ENCODE results near the gene CNTF. TPM values are rescaled to one million over a fixed set of nuclear protein-coding genes. Genes with fewer than 3 reads are reported as not detected.

The CNTF gene
- total RNA-seq, 2 donors from 2014 or later = 4.7 to 5.3 TPM

DNA sequence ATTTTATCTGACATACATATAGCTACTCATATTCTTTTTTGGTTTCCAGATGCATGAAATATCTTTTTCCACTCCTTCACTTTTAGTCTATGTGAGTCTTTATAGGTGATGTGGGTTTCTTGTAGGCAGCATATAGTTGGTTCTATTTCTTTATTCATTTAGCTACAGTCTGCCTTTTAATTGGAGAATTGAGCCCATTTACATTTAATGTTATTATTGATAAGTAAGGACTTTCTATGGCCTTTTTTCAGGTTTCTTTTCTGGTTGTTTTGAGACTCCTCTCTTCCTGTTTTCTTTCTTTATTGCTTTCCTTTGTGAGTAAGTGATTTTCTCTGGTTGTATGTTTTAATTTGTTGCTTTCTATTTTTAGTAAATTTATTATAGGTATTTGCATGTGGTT lies 27.2 kb downstream of the CNTF start:
- H3K36me3 ChIP-seq = no peaks in the 10 kb centered on the region
- H3K9me3 ChIP-seq = no peaks in the 10 kb centered on the region
- TF ChIP-seq, protein P1, sequence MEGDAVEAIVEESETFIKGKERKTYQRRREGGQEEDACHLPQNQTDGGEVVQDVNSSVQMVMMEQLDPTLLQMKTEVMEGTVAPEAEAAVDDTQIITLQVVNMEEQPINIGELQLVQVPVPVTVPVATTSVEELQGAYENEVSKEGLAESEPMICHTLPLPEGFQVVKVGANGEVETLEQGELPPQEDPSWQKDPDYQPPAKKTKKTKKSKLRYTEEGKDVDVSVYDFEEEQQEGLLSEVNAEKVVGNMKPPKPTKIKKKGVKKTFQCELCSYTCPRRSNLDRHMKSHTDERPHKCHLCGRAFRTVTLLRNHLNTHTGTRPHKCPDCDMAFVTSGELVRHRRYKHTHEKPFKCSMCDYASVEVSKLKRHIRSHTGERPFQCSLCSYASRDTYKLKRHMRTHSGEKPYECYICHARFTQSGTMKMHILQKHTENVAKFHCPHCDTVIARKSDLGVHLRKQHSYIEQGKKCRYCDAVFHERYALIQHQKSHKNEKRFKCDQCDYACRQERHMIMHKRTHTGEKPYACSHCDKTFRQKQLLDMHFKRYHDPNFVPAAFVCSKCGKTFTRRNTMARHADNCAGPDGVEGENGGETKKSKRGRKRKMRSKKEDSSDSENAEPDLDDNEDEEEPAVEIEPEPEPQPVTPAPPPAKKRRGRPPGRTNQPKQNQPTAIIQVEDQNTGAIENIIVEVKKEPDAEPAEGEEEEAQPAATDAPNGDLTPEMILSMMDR (IDR thresholded peaks at IDR 0.05) = no peak
- ATAC-seq (ENCODE audit: insufficient number of reproducible peaks, low FRiP score, low read depth) (no peak), DNase-seq (ENCODE audit: low spot score) (no peak)
- peaks cover 0 to 10% of the 10 kb centered on the region in 2 donors for H3K4me1 ChIP-seq (ENCODE audit: control insufficient read depth in 1 of 2, low read depth in 2 of 2)
- H3K27me3 ChIP-seq (replicated peaks; ENCODE audit: insufficient read depth) = no peaks in the 10 kb centered on the region
- H3K4me3 ChIP-seq = no peak overlapping the region
- H3K27ac ChIP-seq = no peak overlapping the region

DNA sequence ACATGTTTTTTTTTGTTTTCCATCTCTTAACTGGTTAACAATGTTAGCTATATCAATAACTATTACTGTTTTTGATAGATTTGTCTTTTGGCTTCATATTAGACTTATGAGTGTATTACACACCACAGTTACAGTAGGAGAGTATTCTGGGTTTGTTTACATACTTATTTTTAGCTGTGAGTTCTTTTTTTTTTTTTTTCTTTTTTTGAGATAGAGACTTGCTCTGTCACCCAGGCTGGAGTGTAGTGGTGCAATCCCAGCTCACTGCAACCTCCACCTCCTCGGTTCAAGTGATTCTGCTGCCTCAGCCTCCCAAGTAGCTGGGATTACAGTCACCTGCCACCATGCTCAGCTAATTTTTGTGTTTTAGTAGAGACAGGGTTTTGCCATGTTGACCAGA lies 28.0 kb downstream of the CNTF start:
- no peaks in the 10 kb centered on the region for H3K36me3 ChIP-seq
- no peak overlapping the region for H3K4me3 ChIP-seq
- TF ChIP-seq, protein P1 (IDR thresholded peaks at IDR 0.05) = no peak
- no peaks in the 10 kb centered on the region for H3K9me3 ChIP-seq
- peaks cover 0 to 10% of the 10 kb centered on the region in 2 donors for H3K4me1 ChIP-seq (ENCODE audit: control insufficient read depth in 1 of 2, low read depth in 2 of 2)
- no peak overlapping the region for H3K27ac ChIP-seq
- no peak for ATAC-seq (ENCODE audit: insufficient number of reproducible peaks, low FRiP score, low read depth)
- DNase-seq (ENCODE audit: low spot score) = no peak
- no peaks in the 10 kb centered on the region for H3K27me3 ChIP-seq (replicated peaks; ENCODE audit: insufficient read depth)

DNA sequence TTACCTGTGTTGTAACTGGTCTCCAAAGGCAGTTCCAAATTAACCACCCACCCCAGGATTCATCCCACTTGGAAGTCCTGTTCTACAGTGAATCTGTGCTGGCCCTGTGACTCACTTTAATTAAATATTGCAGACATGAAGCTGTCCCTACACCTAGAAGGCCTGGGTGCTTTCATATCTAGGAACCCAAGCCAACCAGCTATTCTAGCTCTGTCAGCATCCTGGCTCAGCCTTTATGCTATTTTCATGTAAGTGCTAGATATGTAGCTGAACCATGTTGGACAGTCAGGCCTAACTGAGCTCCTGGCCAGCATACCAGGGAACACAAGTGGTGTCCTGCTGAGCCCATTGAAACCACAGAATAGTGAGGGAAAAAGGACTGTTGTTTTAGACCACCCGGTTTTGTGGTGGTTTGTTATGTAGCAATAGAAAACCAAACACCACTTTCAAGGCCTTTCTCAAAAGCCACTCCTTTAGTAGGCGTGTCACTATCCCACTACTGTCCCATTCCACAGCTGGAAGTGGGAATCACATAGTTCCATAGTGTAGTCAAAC lies 30.3 kb downstream of the CNTF start:
- no peaks in the 10 kb centered on the region for H3K27me3 ChIP-seq (replicated peaks; ENCODE audit: insufficient read depth)
- ATAC-seq (ENCODE audit: insufficient number of reproducible peaks, low FRiP score, low read depth) (no peak), DNase-seq (ENCODE audit: low spot score) (no peak)
- H3K36me3 ChIP-seq = no peaks in the 10 kb centered on the region
- H3K27ac ChIP-seq = no peak overlapping the region
- no peaks in the 10 kb centered on the region for H3K9me3 ChIP-seq
- H3K4me3 ChIP-seq = no peak overlapping the region
- peaks cover 0 to 10% of the 10 kb centered on the region in 2 donors for H3K4me1 ChIP-seq (ENCODE audit: control insufficient read depth in 1 of 2, low read depth in 2 of 2)
- TF ChIP-seq, protein P1 (IDR thresholded peaks at IDR 0.05) = no peak

DNA sequence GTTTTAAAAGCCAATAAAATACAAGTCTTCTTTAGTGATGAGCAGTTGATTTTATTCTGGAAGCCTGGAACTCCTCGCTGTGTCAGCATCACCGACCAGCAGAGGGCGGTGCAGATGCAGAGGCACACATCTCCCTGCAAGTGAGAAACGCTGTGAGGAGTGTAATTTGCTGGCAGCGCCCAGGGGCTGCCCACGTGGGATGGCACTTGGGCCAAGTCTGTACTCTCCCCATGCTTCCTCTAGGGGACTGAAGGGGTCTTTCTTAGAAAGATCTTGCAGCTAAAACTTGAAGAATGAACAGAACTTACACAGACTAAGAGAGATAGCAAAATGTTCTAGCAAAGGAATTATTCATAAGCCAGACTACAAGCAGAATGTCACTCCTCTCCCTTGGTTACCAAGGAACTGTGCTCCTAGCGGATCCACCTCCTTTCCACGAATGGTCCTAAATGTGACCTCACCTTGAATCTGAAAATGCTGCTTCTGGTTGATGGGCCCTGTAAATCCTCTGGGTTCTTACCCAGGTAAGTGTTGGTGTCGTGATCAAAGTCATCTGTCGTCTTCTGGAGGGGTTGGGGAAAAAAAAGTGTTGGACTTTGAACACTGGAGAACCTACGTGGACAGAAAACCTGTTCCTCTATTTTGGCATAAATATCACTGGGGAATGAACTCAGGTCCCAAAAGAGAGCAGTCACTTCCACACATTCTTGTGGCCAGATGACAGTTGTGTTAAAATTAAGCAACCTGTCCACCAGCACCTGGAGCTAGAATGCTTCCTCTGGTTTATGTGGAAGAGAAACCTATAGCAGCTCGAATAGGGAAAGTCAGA lies 31.8 kb downstream of the CNTF start:
- DNase-seq (ENCODE audit: low spot score) = peak; percentile 27
- TF ChIP-seq, protein P1 (IDR thresholded peaks at IDR 0.05) = peak; percentile 84

DNA sequence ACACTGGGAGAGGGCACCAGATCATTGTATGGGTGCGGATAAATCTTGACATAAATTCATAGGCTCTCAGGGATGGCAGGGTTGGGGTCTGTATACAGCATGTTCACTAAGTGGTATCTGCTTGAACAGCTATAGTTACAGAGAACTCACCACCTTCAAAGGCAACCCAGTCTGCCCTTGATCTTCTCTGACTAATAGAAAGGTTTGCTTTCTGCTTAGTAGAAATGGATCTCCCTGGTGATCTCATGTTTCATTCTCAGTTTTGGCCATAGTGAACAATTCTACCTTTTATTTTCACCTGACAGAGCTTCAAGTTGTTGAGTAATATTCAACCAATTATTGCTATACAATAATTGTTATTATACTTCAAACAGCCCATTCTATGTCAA lies 32.4 kb downstream of the CNTF start:
- no peak for DNase-seq (ENCODE audit: low spot score)
- Histone ChIP-seq H3K27ac (no peak overlapping the region), H3K27me3 (replicated peaks; ENCODE audit: insufficient read depth) (no peaks in the 10 kb centered on the region), H3K9me3 (no peaks in the 10 kb centered on the region), H3K36me3 (no peaks in the 10 kb centered on the region), H3K4me1 (ENCODE audit: control insufficient read depth in 1 of 2, low read depth in 2 of 2) (peaks cover 0 to 9% of the 10 kb centered on the region in 2 donors), H3K4me3 (no peak overlapping the region)
- TF ChIP-seq, protein P1 (IDR thresholded peaks at IDR 0.05) = no peak
- ATAC-seq (ENCODE audit: insufficient number of reproducible peaks, low FRiP score, low read depth) = no peak

More for the DNA sequence above, 31.8 kb downstream of the CNTF start:
- peaks cover 0 to 10% of the 10 kb centered on the region in 2 donors for H3K4me1 ChIP-seq (ENCODE audit: control insufficient read depth in 1 of 2, low read depth in 2 of 2)
- ATAC-seq (ENCODE audit: insufficient number of reproducible peaks, low FRiP score, low read depth) = peak; percentile 46
- H3K9me3 ChIP-seq = no peaks in the 10 kb centered on the region
- H3K4me3 ChIP-seq = no peak overlapping the region
- no peaks in the 10 kb centered on the region for H3K27me3 ChIP-seq (replicated peaks; ENCODE audit: insufficient read depth)
- H3K36me3 ChIP-seq = no peaks in the 10 kb centered on the region
- H3K27ac ChIP-seq = no peak overlapping the region

All from thoracic aorta (tissue), 2 donors.